T47D (cell line): ENCODE results near the gene TIRAP.
"Not testable (repeated sequence)": the region's sequence is repeated elsewhere in the genome, so short reads cannot be mapped to it uniquely, and the experiment has no call there.

Experiments used
- DNase-seq, 2 experiments: peaks; one replicate each; pipeline versions ENCODE4 v3.0.0 to v3.0.0-alpha.2; 2011 to 2012; ENCODE audit warnings: low read depth in 1 of 2, low spot score in 1 of 2
- JUND ChIP-seq: IDR thresholded peaks from 2 replicates; pipeline ENCODE4 v1.6.1; 2012; ENCODE audit warnings: low read depth
- in situ Hi-C: cut with HindIII; loops from 2 replicates; pipeline ENCODE4 v1.10.0; 2016; ENCODE audit warnings: low sequenced_read_pairs, low pct_unique_long_range_greater_than_20kb

Gene TIRAP, protein sequence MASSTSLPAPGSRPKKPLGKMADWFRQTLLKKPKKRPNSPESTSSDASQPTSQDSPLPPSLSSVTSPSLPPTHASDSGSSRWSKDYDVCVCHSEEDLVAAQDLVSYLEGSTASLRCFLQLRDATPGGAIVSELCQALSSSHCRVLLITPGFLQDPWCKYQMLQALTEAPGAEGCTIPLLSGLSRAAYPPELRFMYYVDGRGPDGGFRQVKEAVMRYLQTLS

DNA sequence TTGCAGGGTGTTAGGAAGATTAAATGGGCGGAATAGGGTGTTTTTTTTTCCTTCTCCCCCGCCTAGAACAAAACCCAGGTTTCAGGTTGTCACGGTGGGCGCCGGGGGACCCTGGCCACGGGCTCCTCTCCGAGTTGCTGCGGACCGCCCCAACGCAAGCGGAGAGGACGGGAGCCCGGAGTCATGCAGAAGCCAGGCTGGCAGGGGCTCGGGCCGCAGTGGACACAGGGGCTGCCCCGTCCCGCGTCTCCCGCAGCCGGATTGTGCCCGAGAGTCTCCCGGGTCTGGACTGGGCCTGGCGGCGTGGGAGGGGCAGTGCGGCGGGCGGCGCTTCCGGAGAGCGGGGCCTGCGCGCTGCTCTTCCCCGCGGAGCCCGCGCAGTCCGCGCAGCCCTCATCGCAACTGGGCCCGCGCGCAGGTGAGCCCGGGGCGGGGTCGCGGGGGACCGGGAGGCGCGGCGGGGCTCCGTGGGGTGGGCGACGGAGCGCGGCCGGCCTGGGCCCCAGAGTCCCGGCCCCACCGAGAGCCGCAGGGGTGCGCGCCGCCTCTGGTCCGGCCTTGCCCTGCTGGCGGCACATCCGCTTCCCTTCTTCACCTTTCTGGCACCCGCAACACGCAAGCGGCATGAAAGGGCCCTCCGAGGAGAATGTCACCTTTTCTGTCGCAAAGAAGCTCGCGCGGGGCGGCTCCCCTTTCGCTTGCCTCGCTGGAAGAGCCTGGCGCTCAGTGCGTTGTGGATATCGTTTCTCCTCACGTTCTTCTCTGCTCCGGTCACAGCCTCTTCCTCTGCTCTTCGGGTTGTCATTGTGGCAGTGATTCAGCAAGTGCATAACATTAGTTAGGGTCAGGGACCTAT is at the start of gene TIRAP:
TIRAP (plus strand) TSS at position 358 of the 856 bp plus-strand sequence. CDS start 7,802 bp downstream, outside the sequence.
- in situ Hi-C loops, result no loop called here
- TF ChIP-seq JUND, result no peak
- peak; percentile 81 to 92 for DNase-seq

DNA sequence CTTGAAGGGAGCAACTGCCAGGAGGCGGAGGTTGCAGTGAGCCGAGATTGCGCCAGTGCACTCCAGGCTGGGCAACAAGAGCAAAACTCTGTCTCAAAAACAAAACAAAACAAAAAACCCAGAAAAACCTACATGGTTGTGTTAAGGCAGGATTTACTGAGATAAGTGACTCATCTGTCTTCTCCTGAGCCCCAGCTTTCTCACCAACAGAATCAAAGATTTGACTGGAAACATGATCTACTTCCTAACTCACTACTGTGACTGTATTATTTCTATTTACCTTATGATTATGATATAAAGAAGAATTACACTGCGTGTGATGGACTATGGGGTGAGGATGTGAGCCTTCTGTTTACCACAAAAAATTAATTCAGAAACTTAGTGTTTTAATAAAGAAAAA is 49.5 kb upstream of the TIRAP start:
- in situ Hi-C loops, result no loop called here
- DNase-seq, result no peak
- TF ChIP-seq JUND, result no peak

DNA sequence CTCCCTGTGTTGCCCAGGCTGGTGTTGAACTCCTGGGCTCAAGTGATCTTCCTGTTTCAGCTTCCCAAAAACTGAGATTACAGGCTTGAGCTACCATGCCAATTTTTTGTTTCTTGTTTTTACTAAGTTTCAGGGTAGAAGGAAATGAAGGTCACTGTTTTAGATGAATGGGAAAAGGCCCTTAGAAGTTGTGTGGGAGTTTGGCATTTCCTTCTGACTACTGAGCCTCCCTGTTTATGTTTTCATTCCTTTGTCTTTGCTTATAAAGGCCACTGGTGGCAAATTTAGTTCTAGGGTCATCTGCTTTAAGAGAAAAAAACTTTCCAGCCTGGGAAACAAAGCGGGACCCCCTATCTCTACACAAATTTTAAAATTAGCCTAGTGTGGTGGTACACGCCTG is 36.3 kb upstream of the TIRAP start:
- TF ChIP-seq JUND, result no peak
- DNase-seq, result no peak
- in situ Hi-C loops, result no loop called here

DNA sequence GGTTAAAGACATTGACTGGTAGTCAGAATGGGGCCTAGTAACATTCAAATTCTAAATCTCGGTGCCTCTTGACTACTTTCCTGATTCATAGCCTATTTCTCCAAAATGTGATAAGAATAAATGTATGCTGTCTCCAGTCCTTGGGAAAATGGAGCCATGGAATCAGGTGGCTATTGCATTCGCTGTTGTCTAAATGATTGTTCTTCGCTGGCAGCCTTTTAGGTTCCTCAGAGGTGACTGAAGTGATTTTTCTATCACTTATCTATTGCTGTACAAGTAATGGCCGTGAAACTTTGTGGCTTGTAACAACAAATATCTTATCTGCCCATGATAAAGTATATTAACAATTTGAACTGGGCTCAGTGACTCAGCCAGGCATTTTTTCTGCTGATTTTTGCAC is 29.6 kb upstream of the TIRAP start:
- DNase-seq, result no peak
- in situ Hi-C loops, result no loop called here
- no peak for TF ChIP-seq JUND

DNA sequence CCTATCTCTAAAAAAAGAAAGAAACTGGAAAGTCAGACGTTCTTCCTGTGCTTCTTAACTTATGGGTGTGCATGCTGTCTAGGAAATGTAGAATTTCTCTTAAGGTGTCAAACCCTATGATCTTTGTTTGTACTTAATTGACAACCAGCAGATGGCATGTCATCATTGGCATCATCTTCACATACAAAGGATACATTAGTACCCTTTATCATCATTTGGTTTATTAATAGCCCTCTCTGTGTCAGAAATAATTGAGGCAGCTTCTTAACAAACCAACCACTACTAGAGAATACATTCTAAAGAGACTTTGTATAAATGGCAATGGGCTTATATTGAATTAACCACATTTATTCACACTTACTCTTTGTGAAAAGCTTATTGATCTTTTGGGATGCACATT is 28.1 kb upstream of the TIRAP start:
- TF ChIP-seq JUND, result no peak
- no peak for DNase-seq
- in situ Hi-C loops, result no loop called here

DNA sequence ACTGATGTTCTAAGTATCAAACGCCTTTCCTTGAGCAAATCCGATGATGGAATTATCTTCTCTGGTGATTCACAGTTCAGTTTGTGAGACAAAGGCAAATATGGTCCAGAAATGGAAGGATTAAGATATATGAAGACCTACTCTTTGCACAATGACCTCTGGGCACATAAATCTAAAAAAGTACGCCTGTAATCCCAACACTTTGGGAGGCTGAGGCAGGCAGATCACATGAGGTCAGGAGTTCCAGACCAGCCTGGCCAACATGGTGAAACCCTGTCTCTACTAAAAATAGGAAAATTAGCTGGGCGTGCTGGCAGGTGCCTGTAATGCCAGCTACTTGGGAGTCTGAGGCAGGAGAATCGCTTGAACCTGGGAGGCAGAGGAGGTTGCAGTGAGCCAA is 27.4 kb upstream of the TIRAP start:
- DNase-seq, in situ Hi-C loops: not testable (repeated sequence)

DNA sequence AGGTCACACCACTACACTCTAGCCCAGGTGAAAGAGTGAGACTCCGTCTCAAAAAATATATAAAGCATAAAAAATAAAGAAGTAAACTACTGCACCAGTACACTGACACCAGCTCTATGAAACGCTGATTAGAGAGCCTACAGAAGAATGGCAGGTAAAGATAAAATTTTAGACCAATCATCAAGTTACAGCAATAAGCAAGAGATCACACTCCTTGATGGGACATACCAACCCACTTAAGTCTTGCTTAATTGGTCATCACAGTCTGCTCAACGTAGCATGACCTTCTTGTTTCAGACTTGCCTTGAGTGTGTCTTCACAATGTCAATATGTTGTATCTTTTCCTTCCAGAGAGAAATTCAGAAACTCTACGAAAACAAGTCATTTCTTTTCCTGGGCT is 26.7 kb upstream of the TIRAP start:
- in situ Hi-C loops, result no loop called here
- TF ChIP-seq JUND, result no peak
- no peak for DNase-seq

DNA sequence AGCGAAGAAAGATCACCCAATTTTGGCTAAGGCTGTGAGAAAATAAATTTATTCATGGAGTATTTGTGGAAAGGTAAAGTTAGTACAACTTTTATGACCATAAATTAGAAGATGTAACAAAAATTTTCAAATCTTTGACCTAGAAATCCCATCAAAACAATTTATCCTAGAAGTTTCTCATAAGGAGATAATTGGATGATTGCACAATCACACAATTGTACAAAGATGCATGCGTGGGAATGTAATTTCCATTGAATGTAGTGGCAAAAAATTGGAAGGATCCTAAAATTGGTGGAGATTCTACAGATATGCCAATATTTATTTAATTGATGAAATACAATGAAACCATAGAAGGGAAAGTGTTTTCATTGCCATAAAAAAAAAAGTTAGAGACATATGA is 25.7 kb upstream of the TIRAP start:
- in situ Hi-C loops, result no loop called here
- DNase-seq, result no peak
- TF ChIP-seq JUND, result no peak

DNA sequence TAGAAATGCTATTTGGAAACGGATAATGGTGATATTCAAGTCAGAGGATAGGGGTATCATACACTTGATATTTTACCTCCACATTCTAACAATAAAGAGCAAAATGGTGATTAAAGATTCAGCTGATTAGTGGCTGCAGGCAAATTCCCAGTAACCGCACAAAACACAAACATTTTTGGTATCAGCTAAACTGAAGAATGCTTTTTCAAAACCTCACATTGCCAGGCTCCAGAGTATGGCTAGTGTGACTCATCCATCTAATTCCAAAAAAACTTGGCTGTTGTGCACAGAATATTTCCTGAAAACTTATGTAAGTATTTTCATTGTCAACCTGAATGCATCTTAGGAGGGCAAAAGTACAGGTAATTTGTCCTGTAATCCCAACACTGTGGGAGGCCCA is 25.1 kb upstream of the TIRAP start:
- in situ Hi-C loops, result no loop called here
- no peak for TF ChIP-seq JUND
- DNase-seq, result no peak

DNA sequence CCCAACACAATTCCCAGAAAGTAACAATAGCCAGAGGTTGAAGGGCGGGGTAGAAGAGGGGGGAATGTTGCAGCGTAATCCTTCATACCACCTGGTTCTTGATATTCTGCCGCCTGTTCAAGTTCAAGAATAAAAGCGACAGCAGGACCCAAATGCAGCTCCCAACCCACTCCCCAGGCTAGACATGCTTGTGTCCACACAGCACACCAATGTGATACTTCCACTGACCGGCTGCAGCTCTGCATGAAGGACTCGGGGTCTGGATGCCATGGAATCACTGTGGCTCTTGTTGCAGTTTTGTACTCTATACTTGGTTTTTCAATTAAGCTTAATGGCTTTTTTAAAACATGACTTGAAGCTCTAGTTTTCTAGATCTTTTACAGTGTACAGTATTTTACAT is 20.7 kb upstream of the TIRAP start:
- no peak for TF ChIP-seq JUND
- DNase-seq, result no peak
- in situ Hi-C loops, result no loop called here

DNA sequence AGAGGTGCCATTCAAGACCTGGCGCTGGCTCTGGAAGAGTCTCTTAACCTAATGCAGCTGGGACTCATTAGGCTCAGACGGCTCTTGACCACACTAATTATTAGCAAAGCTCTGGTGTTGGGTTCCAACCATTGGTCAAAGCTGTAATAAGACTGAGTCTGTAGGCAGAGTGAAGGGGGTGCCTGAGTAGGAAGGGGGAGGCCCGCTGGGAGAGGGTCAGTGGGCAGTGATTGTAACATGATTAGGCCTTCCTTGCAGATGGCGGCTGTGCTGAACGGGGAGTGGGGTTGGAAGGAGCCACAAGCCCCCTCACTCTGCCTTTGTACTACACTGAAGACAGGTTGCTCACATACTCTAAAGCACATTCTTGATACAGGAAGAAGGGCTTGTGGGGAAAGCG is 19.4 kb upstream of the TIRAP start:
- TF ChIP-seq JUND, result no peak
- in situ Hi-C loops, result no loop called here
- DNase-seq, result no peak

DNA sequence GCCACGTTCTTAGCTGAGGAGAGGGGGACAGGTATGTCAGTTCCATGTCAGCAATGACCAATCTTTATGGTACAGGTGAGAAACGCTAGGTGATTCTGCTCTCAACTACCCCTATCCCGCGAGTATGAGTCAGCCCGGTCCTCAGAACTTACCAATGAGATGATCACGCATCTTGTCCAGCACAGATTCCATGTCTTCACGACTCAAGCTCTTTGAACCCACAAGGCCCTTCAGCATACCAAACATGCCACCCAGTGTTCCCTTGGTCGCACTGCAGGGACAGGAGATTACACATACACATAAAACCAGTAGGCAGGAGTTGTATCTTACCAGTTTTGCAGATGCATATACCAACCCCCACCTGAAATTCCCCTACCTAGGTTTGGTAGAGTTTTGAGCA is 17.1 kb upstream of the TIRAP start:
- DNase-seq, result peak in 1 of 2 experiments; percentile 73
- no peak for TF ChIP-seq JUND
- in situ Hi-C loops, result no loop called here

DNA sequence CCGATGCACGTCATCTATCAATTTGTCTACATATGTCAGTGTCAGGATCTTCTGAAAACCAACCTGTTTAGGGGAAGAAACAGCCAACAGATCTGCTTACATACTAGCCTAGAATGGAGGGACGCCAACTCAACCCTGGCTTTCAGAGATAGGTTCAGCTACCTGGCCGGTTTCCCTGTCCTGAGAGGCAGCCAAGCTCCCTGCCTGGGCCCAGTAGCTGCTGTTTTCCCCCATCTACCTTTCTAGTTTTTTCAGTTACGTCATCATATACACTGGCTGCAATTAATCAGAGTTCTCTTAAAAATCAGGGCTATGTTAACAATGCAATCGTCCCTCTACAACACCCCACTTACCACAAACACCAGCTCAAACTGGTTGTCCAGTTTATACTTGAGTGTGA is 15.2 kb upstream of the TIRAP start:
- DNase-seq, result no peak
- TF ChIP-seq JUND, result no peak
- in situ Hi-C loops, result no loop called here
